Liver (tissue), 3 donors: ENCODE data around the gene TMEM123.

Experiments used
- CTCF ChIP-seq: fragments of 150-350 bp; IDR thresholded peaks from 2 replicates; pipeline ENCODE4 v1.5.1; 2017; ENCODE audit warnings: improper control_type of control experiment, low read depth, low read length; ENCODE audit not compliant: missing input control
- GABPA ChIP-seq, 2 donors: IDR thresholded peaks in 1 of 2; conservative IDR thresholded peaks in 1 of 2; 2 replicates each; pipeline ENCODE4 v1.6.1; 2016; ENCODE audit warnings: antibody characterized with exemption in 2 of 2, mild to moderate bottlenecking in 1 of 2, moderate library complexity in 1 of 2
- TAF1 ChIP-seq: conservative IDR thresholded peaks from 2 replicates; pipeline ENCODE4 v1.6.1; 2016; ENCODE audit warnings: antibody characterized with exemption, mild to moderate bottlenecking
- YY1 ChIP-seq: IDR thresholded peaks from 2 replicates; pipeline ENCODE4 v1.6.1; 2016; ENCODE audit warnings: antibody characterized with exemption, mild to moderate bottlenecking
- donor health status: healthy.
- donor health status: healthy.

GRCh38 chr11:102457865-102458264 is 5.3 kb upstream of the TMEM123 start:
- no peak for TF ChIP-seq GABPA (IDR thresholded peaks at IDR 0.05 in 1 of 2, conservative IDR thresholded peaks at IDR 0.05 in 1 of 2)
- TF ChIP-seq TAF1: no peak
- TF ChIP-seq CTCF: no peak
- TF ChIP-seq YY1: no peak
